Psoas muscle (tissue), 8 donors: Measurements from ENCODE around the gene TMEM61. TPM values are rescaled to one million over a fixed set of nuclear protein-coding genes. Genes with fewer than 3 reads are reported as not detected.

Experiments
- ATAC-seq, 4 donors: fragments of 200-7000 bp; cut with Tn5 transposase; one replicate each; pipeline ENCODE4 v1.9.1; 2020; ENCODE audit warnings: moderate library complexity in 3 of 4, mild to moderate bottlenecking in 2 of 4
- DNase-seq, 2 donors: peaks; one replicate each; pipeline ENCODE4 v3.0.0-alpha.2; 2020
- H3K27ac ChIP-seq: fragments of 200-600 bp; one replicate; pipeline ENCODE4 v1.8.0; 2022
- H3K27me3 ChIP-seq, 3 donors: fragments of 200-600 bp in 1 of 3; one replicate each; pipeline versions ENCODE4 v1.6.1 to v1.8.0; 2013 to 2022; ENCODE audit warnings: low read length in 2 of 3, mild to moderate bottlenecking in 2 of 3, moderate library complexity in 1 of 3; ENCODE audit not compliant: insufficient read depth in 3 of 3
- H3K36me3 ChIP-seq, 2 donors: fragments of 200-600 bp in 1 of 2; one replicate each; pipeline versions ENCODE4 v1.6.1 to v1.8.0; 2013 to 2022; ENCODE audit warnings: low read depth in 1 of 2, mild to moderate bottlenecking in 1 of 2, moderate library complexity in 1 of 2; ENCODE audit not compliant: insufficient read depth in 1 of 2
- H3K4me1 ChIP-seq: fragments of 200-600 bp; one replicate; pipeline ENCODE4 v1.8.0; 2022
- H3K4me3 ChIP-seq: fragments of 200-600 bp; one replicate; pipeline ENCODE4 v1.8.0; 2022; ENCODE audit warnings: mild to moderate bottlenecking
- H3K9me3 ChIP-seq: fragments of 200-600 bp; one replicate; pipeline ENCODE4 v1.8.0; 2022
- CTCF ChIP-seq: fragments of 200-600 bp; IDR thresholded peaks from one replicate; pipeline ENCODE4 v1.8.0; 2022; ENCODE audit warnings: antibody characterized with exemption
- WGBS, 3 donors: extraction: QIAGEN DNeasy Blood & Tissue Kit; methylation state at CpG; one replicate each; pipeline versions ENCODE4 v1.1.6 to v1.1.7; 2013; 5-methylcytosine and 5-hydroxymethylcytosine counted together
- intact Hi-C, 2 donors: fragments of 100-400 bp; cut with DNase I; formaldehyde crosslinking; loops; one replicate each; pipeline versions ENCODE4 v1.11.0 to v1.14.2; 2022
- polyA plus RNA-seq, 3 donors: library from polyadenylated mRNA; stranded (reverse); fragments of 200-250 nt; gene quantifications; one replicate each; pipeline ENCODE4 v1.2.3, GENCODE V29; 2013
- total RNA-seq, 4 donors: library from RNA; stranded (reverse); fragmentation: NEBNext Ultra II Directional in 2 of 4; extraction: Animal tissue kit (Norgen Biotek cat#: 25700) in 2 of 4; gene quantifications; one replicate each; pipeline versions ENCODE4 v1.2.1 to v1.2.4, GENCODE V29; 2021 to 2023
- donor health status: healthy with polysubstance abuse.
- donor health status: DM: no; HTN: no; CAD: no; lungs with moderate emphysema.
- donor health status: Bipolar disorder and iron deficiency.
- donor health status: healthy.
- donor health status: DM: yes; HTN: yes; CAD: no.
- donor health status: DM: no; HTN: no; CAD: no.
- donor health status: DM: no; HTN: no; CAD: no.
- donor health status: DM: yes; HTN: yes; CAD: no.

The TMEM61 gene
- total and polyA plus RNA-seq, 7 donors: 0.05 to 0.54 (median 0.25) TPM; not detected in 1

DNA sequence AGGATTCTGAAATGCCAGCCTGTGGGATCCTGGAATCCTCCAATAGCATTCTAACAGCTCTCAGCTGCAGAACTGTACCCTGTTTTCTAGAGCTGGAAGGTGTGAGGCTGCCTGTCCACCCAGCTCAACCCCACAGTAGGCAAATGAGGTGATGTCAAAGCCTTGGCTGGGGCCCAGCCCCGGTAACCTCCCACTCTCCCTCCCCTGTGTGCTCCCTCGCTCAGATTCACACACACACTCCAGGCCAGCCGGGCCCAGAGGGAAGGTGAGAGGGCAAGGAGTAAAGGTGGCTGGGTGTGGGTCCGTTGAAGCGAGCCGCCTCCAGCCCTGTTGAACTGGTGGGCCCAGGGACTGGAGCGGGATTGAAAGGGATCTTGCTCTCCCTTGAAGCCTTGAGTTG lies 18.2 kb downstream of the TMEM61 start, which contains the start of gene BSND:
BSND (plus strand) TSS at position 257 of the 400 bp plus-strand sequence. CDS start 254 bp downstream, outside the sequence.
- no peak for ATAC-seq
- intact Hi-C loops: no loop called here

GRCh38 chr1:55000110-55001085 lies 20.0 kb downstream of the TMEM61 start:
- peaks cover 0 to 18% (median 4%) of the 10 kb centered on the region in 3 donors for H3K27me3 ChIP-seq
- no peaks in the 10 kb centered on the region for H3K9me3 ChIP-seq
- no peaks in the 10 kb centered on the region for H3K4me1 ChIP-seq
- H3K4me3 ChIP-seq: no peak overlapping the region
- DNase-seq (no peak), ATAC-seq (no peak)
- TF ChIP-seq CTCF: no peak
- WGBS, 3 donors: 57 to 63% (median 62%) methylated on average over 8 of the region's 8 CpGs
- H3K27ac ChIP-seq: no peak overlapping the region
- intact Hi-C loops: no loop called here
- H3K36me3 ChIP-seq: no peaks in the 10 kb centered on the region

More for the DNA sequence above, 18.2 kb downstream of the TMEM61 start, which contains the start of gene BSND:
- Histone ChIP-seq H3K4me3 (no peak within 1 kb of the TSS), H3K27ac (no peak within 1 kb of the TSS), H3K36me3 (no peaks in the 10 kb centered on the region), H3K4me1 (no peaks in the 10 kb centered on the region), H3K9me3 (no peaks in the 10 kb centered on the region), H3K27me3 (peaks cover 0 to 18% (median 4%) of the 10 kb centered on the region in 3 donors)
- no peak for DNase-seq
- 66 to 78% (median 67%) methylated on average over 7 of the region's 7 CpGs for WGBS, 3 donors
- no peak for TF ChIP-seq CTCF

- TF ChIP-seq CTCF: no peak
- Histone ChIP-seq H3K27ac (no peak overlapping the region), H3K4me1 (no peaks in the 10 kb centered on the region), H3K36me3 (no peaks in the 10 kb centered on the region), H3K27me3 (peaks cover 0 to 18% (median 4%) of the 10 kb centered on the region in 3 donors), H3K4me3 (no peak overlapping the region), H3K9me3 (no peaks in the 10 kb centered on the region)
- intact Hi-C loops: no loop called here
- ATAC-seq: no peak
- no peak for DNase-seq
- WGBS, 3 donors: 93 to 96% (median 94%) methylated on average over 4 of the region's 4 CpGs
Measured at GRCh38 chr1:55001311-55001710, 20.9 kb downstream of the TMEM61 start.

- Histone ChIP-seq H3K4me1 (no peaks in the 10 kb centered on the region), H3K4me3 (no peak overlapping the region), H3K27ac (no peak overlapping the region), H3K9me3 (no peaks in the 10 kb centered on the region), H3K27me3 (peaks cover 0 to 9% (median 0%) of the 10 kb centered on the region in 3 donors), H3K36me3 (no peaks in the 10 kb centered on the region)
- WGBS, 3 donors: 34 to 56% (median 46%) methylated on average over 2 of the region's 2 CpGs
- ATAC-seq (no peak), DNase-seq (no peak)
- intact Hi-C loops: no loop called here
- no peak for TF ChIP-seq CTCF
Measured at GRCh38 chr1:55002686-55003085, 22.3 kb downstream of the TMEM61 start.
